Endothelial cell of umbilical vein (primary cell): ENCODE data around the gene PRUNE1. TPM values are rescaled to one million over a fixed set of nuclear protein-coding genes. Genes with fewer than 3 reads are reported as not detected.
A peak's percentile ranks its signal among the peaks of the same experiment; 100 is the strongest.

ENCODE experiments used
- BruUV-seq: library from RNA; stranded (reverse); fragments of 400-500 nt; replicated peaks from 2 replicates; lab custom pipeline; 2021; lab: Mats Ljungman, UMichigan
- CTCF ChIA-PET: fragments of 300-600, 350-600 bp; sonication (Branson Sonifier 250); formaldehyde crosslinking; loops from one replicate; lab custom pipeline; 2021; ENCODE audit warnings: antibody characterized with exemption, inconsistent platforms; lab: Charles Lee
- POLR2A ChIA-PET: fragments of 300-600, 350-600 bp; sonication (Branson Sonifier 250); formaldehyde crosslinking; loops from one replicate; lab custom pipeline; 2021; ENCODE audit warnings: antibody characterized with exemption, inconsistent platforms; lab: Charles Lee
- DNase-seq: peaks from one replicate; pipeline ENCODE4 v3.0.0-alpha.2; 2011; ENCODE audit warnings: low read depth, low spot score
- FAIRE-seq: peaks from 2 replicates; lab custom pipeline; 2011; peaks lifted over from hg19 to GRCh38; lab: Jason Lieb, UNC
- H2AFZ ChIP-seq: 2 replicates; pipeline ENCODE4 v1.6.0; 2012; ENCODE audit warnings: low read depth, low read length, control low read depth, inconsistent platforms
- H3K27ac ChIP-seq: 2 replicates; pipeline ENCODE4 v1.5.1; 2011; ENCODE audit warnings: low read depth, mild to moderate bottlenecking, control low read depth, low read length, moderate library complexity; ENCODE audit not compliant: insufficient read depth
- H3K27me3 ChIP-seq, 2 experiments: 2 replicates each; pipeline versions ENCODE4 v1.6.0 to v1.6.1; 2011; ENCODE audit warnings: low read length in 2 of 2, mixed read lengths in 1 of 2; ENCODE audit not compliant: control insufficient read depth in 2 of 2, insufficient read depth in 2 of 2
- H3K36me3 ChIP-seq, 2 experiments: 2 replicates in 1 of 2; 3 replicates in 1 of 2; pipeline ENCODE4 v1.5.1; 2011; ENCODE audit warnings: low read length in 2 of 2, mild to moderate bottlenecking in 1 of 2, moderate library complexity in 1 of 2; ENCODE audit not compliant: control insufficient read depth in 2 of 2, insufficient read depth in 2 of 2; ENCODE audit errors: extremely low read depth in 1 of 2
- H3K4me1 ChIP-seq: 3 replicates; pipeline ENCODE4 v1.5.1; 2011; ENCODE audit warnings: mild to moderate bottlenecking, low read length; ENCODE audit not compliant: control insufficient read depth, insufficient read depth; ENCODE audit errors: extremely low read depth
- H3K4me2 ChIP-seq: 2 replicates; pipeline ENCODE4 v1.6.1; 2011; ENCODE audit warnings: low read length, control low read depth, mixed read lengths; ENCODE audit not compliant: insufficient read depth
- H3K4me3 ChIP-seq, 3 experiments: fragments of 200-600 bp in 1 of 3; sonication (generic), shearing (Covaris generic) in 1 of 3; replicated peaks in 1 of 3; 2 replicates each; pipeline ENCODE4 v1.5.1; 2011 to 2016; ENCODE audit warnings: control low read depth in 3 of 3, low read length in 3 of 3, mild to moderate bottlenecking in 2 of 3, inconsistent platforms in 1 of 3, low read depth in 1 of 3, moderate library complexity in 1 of 3; ENCODE audit not compliant: insufficient read depth in 1 of 3
- H3K79me2 ChIP-seq: 2 replicates; pipeline ENCODE4 v1.6.0; 2012; ENCODE audit warnings: low read length, inconsistent platforms; ENCODE audit not compliant: control insufficient read depth, insufficient read depth
- H3K9ac ChIP-seq: replicated peaks from 2 replicates; pipeline ENCODE3; 2011; ENCODE audit warnings: low read length, control low read depth; ENCODE audit not compliant: insufficient read depth; ENCODE audit errors: extremely low read depth
- H3K9me1 ChIP-seq: replicated peaks from 3 replicates; pipeline ENCODE4 v1.6.0; 2011; ENCODE audit warnings: mild to moderate bottlenecking, low read length; ENCODE audit not compliant: control insufficient read depth, insufficient read depth; ENCODE audit errors: extremely low read depth
- H3K9me3 ChIP-seq: replicated peaks from 2 replicates; pipeline ENCODE4 v1.5.1; 2012; ENCODE audit warnings: low read length, inconsistent platforms; ENCODE audit not compliant: control insufficient read depth, insufficient read depth
- H4K20me1 ChIP-seq: replicated peaks from 2 replicates; pipeline ENCODE3; 2011; ENCODE audit warnings: mild to moderate bottlenecking, low read length; ENCODE audit not compliant: control insufficient read depth, insufficient read depth; ENCODE audit errors: extremely low read depth
- CTCF ChIP-seq, 2 donors: IDR thresholded peaks; 1 replicate in 1 of 2; 2 replicates in 1 of 2; pipeline ENCODE4 v1.5.1; 2011; ENCODE audit warnings: low read length in 2 of 2, mild to moderate bottlenecking in 2 of 2, moderate library complexity in 2 of 2, control low read depth in 1 of 2, inconsistent platforms in 1 of 2, low read depth in 1 of 2; ENCODE audit not compliant: insufficient read depth in 1 of 2; ENCODE audit errors: extremely low read depth in 1 of 2
- EZH2 ChIP-seq: IDR thresholded peaks from 2 replicates; pipeline ENCODE4 v1.6.1; 2012; ENCODE audit warnings: borderline replicate concordance, low read depth, mild to moderate bottlenecking, moderate library complexity, low read length, inconsistent platforms; ENCODE audit not compliant: severe bottlenecking
- FOS ChIP-seq: IDR thresholded peaks from 2 replicates; pipeline ENCODE4 v1.6.1; 2011; ENCODE audit warnings: mild to moderate bottlenecking, low read length, moderate library complexity, borderline replicate concordance; ENCODE audit not compliant: insufficient read depth
- GATA2 ChIP-seq: IDR thresholded peaks from 2 replicates; pipeline ENCODE4 v1.7.0; 2011; ENCODE audit warnings: low read depth, mild to moderate bottlenecking, moderate library complexity, mixed read lengths, low read length; ENCODE audit not compliant: insufficient read length, insufficient read depth
- JUN ChIP-seq: IDR thresholded peaks from 2 replicates; pipeline ENCODE4 v1.6.1; 2011; ENCODE audit warnings: borderline replicate concordance, low read depth; ENCODE audit not compliant: insufficient read length, insufficient read depth
- MAX ChIP-seq: IDR thresholded peaks from 2 replicates; pipeline ENCODE4 v1.6.1; 2011; ENCODE audit not compliant: insufficient read depth, insufficient read length
- MYC ChIP-seq: IDR thresholded peaks from one replicate; pipeline ENCODE4 v1.6.1; 2011; ENCODE audit warnings: mild to moderate bottlenecking, low read depth, low read length
- POLR2A ChIP-seq: IDR thresholded peaks from 2 replicates; pipeline ENCODE4 v1.6.1; 2012; ENCODE audit warnings: low read depth, mild to moderate bottlenecking, control low read depth, low read length
- POLR2AphosphoS5 ChIP-seq: IDR thresholded peaks from 2 replicates; pipeline ENCODE4 v1.6.1; 2012; ENCODE audit warnings: low read depth, mild to moderate bottlenecking, control low read depth, low read length, moderate library complexity; ENCODE audit not compliant: insufficient read depth
- dilution Hi-C: fragments of 300-500 bp; cut with MboI; formaldehyde crosslinking; loops from one replicate; pipeline ENCODE4 v1.15.0; 2019; ENCODE audit warnings: low sequenced_read_pairs; ENCODE audit not compliant: extremely low pct_ligation_motif_present
- intact Hi-C: fragments of 100-400 bp; cut with micrococcal nuclease; formaldehyde crosslinking; loops from one replicate; pipeline ENCODE4 v1.10.0; 2022
- polyA plus RNA-seq, 4 experiments: library from polyadenylated mRNA; depleted of rRNA in 3 of 4; stranded (reverse) in 3 of 4; unstranded in 1 of 4; fragments of >200 nt; gene quantifications; 2 replicates each; pipeline versions ENCODE4 v1.2.1 to v1.2.3, GENCODE V29; 2011 to 2012; ENCODE audit warnings: missing spikeins in 1 of 4
- total RNA-seq: library from RNA; stranded (reverse); gene quantifications from 2 replicates; pipeline ENCODE4 v1.2.3, GENCODE V29; 2021

Gene PRUNE1
- total and polyA plus RNA-seq, 2 donors (not counting 3 experiments of a cell fraction or from before 2014, with no cell fraction given) = 8.6 to 17.5 TPM

- BruUV-seq = TSS peak; percentile 11
- Histone ChIP-seq H3K4me3 (no peak overlapping the region), H3K4me2 (no peak overlapping the region), H3K79me2 (peaks cover 18% of the 10 kb centered on the region), H3K36me3 (peaks cover 27 to 34% of the 10 kb centered on the region in 2 experiments), H4K20me1 (peaks cover 7% of the 10 kb centered on the region), H3K9me3 (no peaks in the 10 kb centered on the region), H3K4me1 (peaks cover 12% of the 10 kb centered on the region), H3K9me1 (no peaks in the 10 kb centered on the region), H3K9ac (no peak overlapping the region), H3K27ac (no peak overlapping the region), H3K27me3 (no peaks in the 10 kb centered on the region), H2AFZ (no peak overlapping the region)
- CTCF ChIA-PET = interaction anchor here (0.7 to 1.4 kb wide), 5 partner anchors 7 to 151 kb away, joined by 3 to 5 read pairs (median 3); partner anchors contain the start of genes CDC42SE1 and MINDY1
- DNase-seq (no peak), FAIRE-seq (no peak)
- intact Hi-C loops = no loop called here
- POLR2A ChIA-PET = no interaction called here
- TF ChIP-seq POLR2A = peak; percentile 46
- TF ChIP-seq MYC = no peak
- dilution Hi-C loops = no loop called here
These were observed 43.2 kb downstream of the PRUNE1 start for GRCh38 chr1:151051356-151052009.

GRCh38 chr1:151054971-151055547, 46.8 kb downstream of the PRUNE1 start:
- no peak for FAIRE-seq
- H3K27ac ChIP-seq = no peak overlapping the region
- H3K9ac ChIP-seq = no peak overlapping the region
- no TSS peak for BruUV-seq
- no peak for DNase-seq
- POLR2A ChIA-PET = no interaction called here
- H3K9me1 ChIP-seq = no peaks in the 10 kb centered on the region
- peaks cover 53% of the 10 kb centered on the region for H3K79me2 ChIP-seq
- H3K9me3 ChIP-seq = no peaks in the 10 kb centered on the region
- intact Hi-C loops (no loop called here), dilution Hi-C loops (no loop called here)
- TF ChIP-seq GATA2 (no peak), JUN (no peak), POLR2A (no peak), EZH2 (no peak), MAX (no peak), MYC (no peak), POLR2AphosphoS5 (no peak), CTCF (IDR thresholded peaks at IDR 0.05; ENCODE audit: extremely low read depth in 1 of 2, insufficient read depth in 1 of 2, low read depth in 1 of 2, low read length in 2 of 2) (no peak), FOS (no peak)
- H3K4me1 ChIP-seq = peaks cover 20% of the 10 kb centered on the region
- CTCF ChIA-PET = no interaction called here
- H3K4me3 ChIP-seq = no peak overlapping the region
- H4K20me1 ChIP-seq = peaks cover 9% of the 10 kb centered on the region
- H2AFZ ChIP-seq = no peak overlapping the region
- H3K36me3 ChIP-seq = peaks cover 32 to 37% of the 10 kb centered on the region in 2 experiments
- no peak overlapping the region for H3K4me2 ChIP-seq
- H3K27me3 ChIP-seq = no peaks in the 10 kb centered on the region
